ENCODE measurements around the gene CHRNA10. TPM values are rescaled to one million over a fixed set of nuclear protein-coding genes. Genes with fewer than 3 reads are reported as not detected.
A peak's percentile ranks its signal among the peaks of the same experiment; 100 is the strongest.

Gene CHRNA10, protein sequence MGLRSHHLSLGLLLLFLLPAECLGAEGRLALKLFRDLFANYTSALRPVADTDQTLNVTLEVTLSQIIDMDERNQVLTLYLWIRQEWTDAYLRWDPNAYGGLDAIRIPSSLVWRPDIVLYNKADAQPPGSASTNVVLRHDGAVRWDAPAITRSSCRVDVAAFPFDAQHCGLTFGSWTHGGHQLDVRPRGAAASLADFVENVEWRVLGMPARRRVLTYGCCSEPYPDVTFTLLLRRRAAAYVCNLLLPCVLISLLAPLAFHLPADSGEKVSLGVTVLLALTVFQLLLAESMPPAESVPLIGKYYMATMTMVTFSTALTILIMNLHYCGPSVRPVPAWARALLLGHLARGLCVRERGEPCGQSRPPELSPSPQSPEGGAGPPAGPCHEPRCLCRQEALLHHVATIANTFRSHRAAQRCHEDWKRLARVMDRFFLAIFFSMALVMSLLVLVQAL
- total RNA-seq, result 1 to 10 TPM in 1 of 6 experiments, under 1 TPM in 5; 0.25 to 1.2 (median 0.41) TPM
- long read RNA-seq, result 0 reads

DNA sequence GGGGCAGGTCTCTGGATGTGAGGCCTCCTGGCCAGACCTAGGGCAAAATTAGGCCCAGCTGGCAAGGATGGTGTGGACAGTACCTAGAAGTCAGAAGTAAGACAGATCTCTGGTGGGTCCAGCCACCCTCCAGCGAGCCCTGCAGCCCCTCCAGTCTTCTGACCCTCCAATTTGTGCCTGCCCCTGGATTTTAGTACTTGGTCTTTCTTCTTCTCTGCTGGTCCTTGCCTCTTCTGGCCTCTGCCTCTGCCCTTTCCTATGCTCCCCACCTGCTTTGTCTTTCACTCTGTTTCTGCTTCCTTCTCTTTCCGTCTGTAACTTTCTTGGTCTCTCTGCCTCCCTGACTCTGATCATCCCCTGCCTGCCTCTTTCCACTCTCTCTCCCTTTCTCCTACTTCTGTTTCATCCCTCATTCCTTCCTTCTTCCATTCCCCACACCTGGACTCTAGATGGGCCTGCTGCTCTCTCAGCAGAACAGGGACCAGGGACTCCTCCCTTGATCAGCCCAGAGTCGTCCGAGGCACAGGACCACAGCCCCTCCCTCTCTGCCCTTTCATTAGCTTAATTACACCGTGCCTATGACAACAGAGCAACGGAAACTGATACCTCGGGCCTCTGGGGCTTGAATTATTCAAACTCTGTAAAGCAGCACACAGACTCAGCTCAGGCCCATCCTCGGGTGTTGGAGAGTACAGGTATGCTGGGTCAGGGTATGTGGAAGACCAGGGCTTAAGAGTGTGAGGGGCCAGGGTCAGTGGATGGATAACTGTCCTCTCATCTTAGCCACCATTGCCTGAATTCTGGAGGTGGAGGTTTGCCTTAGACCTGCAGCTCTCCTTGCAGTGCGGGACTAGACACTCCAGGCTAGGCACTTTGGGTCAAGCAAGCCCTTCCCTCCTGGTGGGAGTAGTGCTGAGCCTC is at the start of gene CHRNA10:
TSS of gene CHRNA10 (minus strand) at position 51 of the 921 bp plus-strand sequence. CDS start 72 bp downstream, outside the sequence.
- no peaks in the 10 kb centered on the region for H3K9me3 ChIP-seq
- H3K36me3 ChIP-seq, result peaks cover 5 to 40% (median 22%) of the 10 kb centered on the region in 4 donors
- H3K4me3 ChIP-seq, result no peak within 1 kb of the TSS
- no peaks in the 10 kb centered on the region for H3K27me3 ChIP-seq
- ATAC-seq (no peak), DNase-seq (no peak)
- no peaks in the 10 kb centered on the region for H3K4me1 ChIP-seq
- WGBS (ENCODE audit: insufficient coverage, low coverage, low lambda C conversion rate, missing lambda C conversion rate), result 86% methylated on average over 8 of the region's 9 CpGs
- TF ChIP-seq, protein P1, sequence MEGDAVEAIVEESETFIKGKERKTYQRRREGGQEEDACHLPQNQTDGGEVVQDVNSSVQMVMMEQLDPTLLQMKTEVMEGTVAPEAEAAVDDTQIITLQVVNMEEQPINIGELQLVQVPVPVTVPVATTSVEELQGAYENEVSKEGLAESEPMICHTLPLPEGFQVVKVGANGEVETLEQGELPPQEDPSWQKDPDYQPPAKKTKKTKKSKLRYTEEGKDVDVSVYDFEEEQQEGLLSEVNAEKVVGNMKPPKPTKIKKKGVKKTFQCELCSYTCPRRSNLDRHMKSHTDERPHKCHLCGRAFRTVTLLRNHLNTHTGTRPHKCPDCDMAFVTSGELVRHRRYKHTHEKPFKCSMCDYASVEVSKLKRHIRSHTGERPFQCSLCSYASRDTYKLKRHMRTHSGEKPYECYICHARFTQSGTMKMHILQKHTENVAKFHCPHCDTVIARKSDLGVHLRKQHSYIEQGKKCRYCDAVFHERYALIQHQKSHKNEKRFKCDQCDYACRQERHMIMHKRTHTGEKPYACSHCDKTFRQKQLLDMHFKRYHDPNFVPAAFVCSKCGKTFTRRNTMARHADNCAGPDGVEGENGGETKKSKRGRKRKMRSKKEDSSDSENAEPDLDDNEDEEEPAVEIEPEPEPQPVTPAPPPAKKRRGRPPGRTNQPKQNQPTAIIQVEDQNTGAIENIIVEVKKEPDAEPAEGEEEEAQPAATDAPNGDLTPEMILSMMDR (IDR thresholded peaks at IDR 0.05), result no peak
- no peak for TF ChIP-seq POLR2A (IDR thresholded peaks at IDR 0.05)
- no peak within 1 kb of the TSS for H3K27ac ChIP-seq
- intact Hi-C loops (cut with DNase I), result no loop called here

DNA sequence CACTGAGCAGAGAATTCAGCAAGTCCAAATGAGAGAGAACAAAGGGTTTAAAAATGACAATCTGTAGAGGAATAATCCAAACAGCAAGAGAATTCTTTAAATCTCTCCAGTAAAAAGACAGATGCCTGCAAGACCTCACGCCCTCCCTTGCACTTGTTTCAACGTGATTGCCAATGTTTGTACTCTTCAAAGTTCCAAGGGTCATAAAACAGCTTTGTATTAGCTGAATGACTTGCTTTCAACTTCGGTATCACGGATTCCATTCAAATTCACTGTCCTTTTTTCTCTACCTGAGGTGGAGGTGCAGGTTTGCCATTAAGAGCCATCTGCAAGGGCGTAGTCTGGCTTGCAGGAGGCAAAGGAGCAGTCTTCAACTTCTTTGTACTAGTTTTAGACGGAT is 41.1 kb upstream of the CHRNA10 start:
- no peaks in the 10 kb centered on the region for H3K27me3 ChIP-seq
- H3K4me1 ChIP-seq, result peaks cover 0 to 34% (median 6%) of the 10 kb centered on the region in 4 donors
- peaks cover 0 to 36% (median 14%) of the 10 kb centered on the region in 4 donors for H3K36me3 ChIP-seq
- no peak overlapping the region for H3K27ac ChIP-seq
- no peak overlapping the region for H3K4me3 ChIP-seq
- intact Hi-C loops (cut with DNase I), result no loop called here
- no peak for TF ChIP-seq POLR2A (IDR thresholded peaks at IDR 0.05)
- TF ChIP-seq, protein P1 (IDR thresholded peaks at IDR 0.05), result no peak
- DNase-seq, result no peak
- no peaks in the 10 kb centered on the region for H3K9me3 ChIP-seq
- WGBS (ENCODE audit: insufficient coverage, low coverage, low lambda C conversion rate, missing lambda C conversion rate), result 30% methylated on average over 6 of the region's 6 CpGs
- ATAC-seq, result peak; percentile 75 to 81 (median 78)

DNA sequence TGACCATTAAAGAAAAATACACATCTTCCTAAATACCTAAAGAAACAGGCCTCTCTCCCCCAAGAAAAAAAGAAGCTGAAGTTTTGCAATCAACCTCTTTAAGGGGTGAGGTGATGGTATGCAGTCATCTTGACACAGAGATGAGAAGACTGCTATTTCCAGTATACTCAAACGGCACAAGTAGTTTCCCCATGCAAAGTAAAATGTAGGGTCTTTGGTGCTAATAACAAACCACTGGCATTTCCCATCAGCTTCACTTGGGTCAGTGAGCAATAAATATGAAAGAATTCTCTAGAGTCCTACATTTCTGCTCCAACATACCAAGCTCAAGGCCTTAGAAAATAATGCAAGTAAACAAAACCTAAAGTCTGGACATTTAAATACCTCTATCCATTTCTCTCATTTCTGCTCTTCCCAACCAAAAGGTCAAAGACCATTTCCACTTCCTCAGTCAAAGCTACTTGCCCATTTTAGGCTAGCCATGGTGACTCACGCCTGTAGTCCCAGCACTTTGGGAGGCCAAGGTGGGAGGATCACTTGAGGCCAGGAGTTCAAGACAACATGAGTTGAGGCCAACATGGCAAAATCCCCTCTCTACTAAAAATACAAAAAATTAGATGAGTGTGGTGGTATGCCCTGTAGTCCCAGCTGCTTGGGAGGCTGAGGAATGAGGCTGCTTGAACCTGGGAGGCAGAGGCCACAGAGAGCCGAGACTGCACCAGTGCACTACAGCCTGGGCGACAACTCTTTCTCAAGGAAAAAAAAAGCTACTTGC is 39.5 kb upstream of the CHRNA10 start:
- Histone ChIP-seq H3K36me3 (peaks cover 0 to 30% (median 12%) of the 10 kb centered on the region in 4 donors), H3K4me3 (no peak overlapping the region), H3K27ac (peak overlapping the region in 1 of 3 donors; percentile 44), H3K27me3 (no peaks in the 10 kb centered on the region), H3K4me1 (peaks cover 0 to 34% (median 6%) of the 10 kb centered on the region in 4 donors), H3K9me3 (no peaks in the 10 kb centered on the region)
- WGBS (ENCODE audit: insufficient coverage, low coverage, low lambda C conversion rate, missing lambda C conversion rate), result 85% methylated on average over 4 of the region's 4 CpGs
- intact Hi-C loops (cut with DNase I), result no loop called here
- DNase-seq, result no peak
- ATAC-seq, result no peak
- TF ChIP-seq POLR2A (IDR thresholded peaks at IDR 0.05), result no peak
- TF ChIP-seq, protein P1 (IDR thresholded peaks at IDR 0.05), result no peak

DNA sequence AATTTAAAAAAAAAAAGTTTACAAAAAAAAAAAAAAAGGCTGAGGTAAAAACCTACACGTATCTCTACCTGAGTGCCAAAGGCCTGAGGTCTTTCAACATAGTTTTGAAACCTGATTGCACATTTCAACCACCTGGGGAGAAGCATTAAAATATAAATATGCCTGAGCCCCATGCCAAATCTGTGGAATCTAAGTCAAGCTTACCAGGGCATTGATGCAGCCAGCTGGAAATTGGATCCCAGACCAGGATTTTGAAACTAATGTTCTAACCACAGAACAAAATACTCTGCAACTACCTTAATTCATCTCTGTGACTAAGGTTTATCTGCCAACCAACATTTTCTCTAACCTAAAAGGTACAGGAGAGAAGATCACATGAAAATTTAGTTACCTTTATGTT is 38.8 kb upstream of the CHRNA10 start:
- 23% methylated on average over 1 of the region's 1 CpG for WGBS (ENCODE audit: insufficient coverage, low coverage, low lambda C conversion rate, missing lambda C conversion rate)
- H3K27me3 ChIP-seq, result no peaks in the 10 kb centered on the region
- no peak overlapping the region for H3K4me3 ChIP-seq
- peak; percentile 65 to 85 (median 78) for ATAC-seq
- H3K27ac ChIP-seq, result peak overlapping the region in 1 of 3 donors; percentile 44
- H3K4me1 ChIP-seq, result peaks cover 0 to 34% (median 6%) of the 10 kb centered on the region in 4 donors
- peaks cover 0 to 30% (median 13%) of the 10 kb centered on the region in 4 donors for H3K36me3 ChIP-seq
- peak in 1 of 3 donors; percentile 75 for DNase-seq
- intact Hi-C loops (cut with DNase I), result no loop called here
- TF ChIP-seq POLR2A (IDR thresholded peaks at IDR 0.05), result no peak
- TF ChIP-seq, protein P1 (IDR thresholded peaks at IDR 0.05), result no peak
- H3K9me3 ChIP-seq, result no peaks in the 10 kb centered on the region
